Measurements from ENCODE around the gene RWDD2A. TPM values are rescaled to one million over a fixed set of nuclear protein-coding genes. Genes with fewer than 3 reads are reported as not detected.

The RWDD2A gene
- total and polyA plus RNA-seq, 9 of the 15 experiments (the other 6 are each of a cell fraction or from before 2014, with no cell fraction given) = 1.6 to 4.7 (median 2.1) TPM

DNA sequence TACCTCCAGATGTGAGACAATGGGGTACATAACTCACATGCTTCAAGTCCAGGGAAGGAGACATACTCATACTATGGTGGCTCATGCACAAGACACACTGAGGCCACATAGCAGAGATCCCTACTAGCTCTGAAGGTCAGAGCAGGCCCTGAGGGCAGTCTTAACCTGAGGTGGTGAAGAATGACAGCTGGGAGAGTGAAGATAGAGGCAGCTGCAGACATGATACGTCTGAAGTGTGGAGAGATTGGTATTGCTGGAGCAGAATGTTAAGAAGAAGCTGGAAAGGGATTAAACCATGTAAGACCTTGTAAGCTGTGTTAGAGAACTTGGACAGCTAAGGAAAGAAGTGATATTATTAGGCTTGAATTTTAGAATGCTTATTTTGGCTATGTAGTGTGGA lies 33.0 kb upstream of the RWDD2A start (continued):
- TF ChIP-seq, protein P1, sequence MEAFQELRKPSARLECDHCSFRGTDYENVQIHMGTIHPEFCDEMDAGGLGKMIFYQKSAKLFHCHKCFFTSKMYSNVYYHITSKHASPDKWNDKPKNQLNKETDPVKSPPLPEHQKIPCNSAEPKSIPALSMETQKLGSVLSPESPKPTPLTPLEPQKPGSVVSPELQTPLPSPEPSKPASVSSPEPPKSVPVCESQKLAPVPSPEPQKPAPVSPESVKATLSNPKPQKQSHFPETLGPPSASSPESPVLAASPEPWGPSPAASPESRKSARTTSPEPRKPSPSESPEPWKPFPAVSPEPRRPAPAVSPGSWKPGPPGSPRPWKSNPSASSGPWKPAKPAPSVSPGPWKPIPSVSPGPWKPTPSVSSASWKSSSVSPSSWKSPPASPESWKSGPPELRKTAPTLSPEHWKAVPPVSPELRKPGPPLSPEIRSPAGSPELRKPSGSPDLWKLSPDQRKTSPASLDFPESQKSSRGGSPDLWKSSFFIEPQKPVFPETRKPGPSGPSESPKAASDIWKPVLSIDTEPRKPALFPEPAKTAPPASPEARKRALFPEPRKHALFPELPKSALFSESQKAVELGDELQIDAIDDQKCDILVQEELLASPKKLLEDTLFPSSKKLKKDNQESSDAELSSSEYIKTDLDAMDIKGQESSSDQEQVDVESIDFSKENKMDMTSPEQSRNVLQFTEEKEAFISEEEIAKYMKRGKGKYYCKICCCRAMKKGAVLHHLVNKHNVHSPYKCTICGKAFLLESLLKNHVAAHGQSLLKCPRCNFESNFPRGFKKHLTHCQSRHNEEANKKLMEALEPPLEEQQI (IDR thresholded peaks at IDR 0.05) = peak; percentile 64; the same call in 1 of the 2 replicates
- TF ChIP-seq NFIC (IDR thresholded peaks at IDR 0.05) = peak; percentile 82
- peak in 1 of 2 experiments; percentile 58; a peak in 1 of 4 replicates for TF ChIP-seq ARNT (IDR thresholded peaks at IDR 0.05)
- no peak for TF ChIP-seq BRD9 (IDR thresholded peaks at IDR 0.05; ENCODE audit: low read depth, partially characterized antibody)
- no peak for TF ChIP-seq POLR2H (tag; IDR thresholded peaks at IDR 0.05; ENCODE audit: low read depth)
- TF ChIP-seq CREB1 (IDR thresholded peaks at IDR 0.05) = peak; percentile 45; the same call in 1 of the 2 replicates
- no peak for TF ChIP-seq CREB1 (CRISPR knock-in tag; IDR thresholded peaks at IDR 0.05)
- TF ChIP-seq SRF (CRISPR knock-in tag; IDR thresholded peaks at IDR 0.05) = no peak
- peak; percentile 93 for TF ChIP-seq CBFA2T2 (conservative IDR thresholded peaks at IDR 0.05)
- no peak for TF ChIP-seq GTF2E2 (tag; IDR thresholded peaks at IDR 0.05)
- peak; percentile 49; the same call in 1 of the 2 replicates for TF ChIP-seq EP300 (IDR thresholded peaks at IDR 0.05; ENCODE audit: low read length)
- TF ChIP-seq HMG20B (CRISPR knock-in tag; IDR thresholded peaks at IDR 0.05) = no peak
- TF ChIP-seq CBX3 (IDR thresholded peaks at IDR 0.05; ENCODE audit: borderline replicate concordance in 1 of 2, low read length in 2 of 2) = peak in 1 of 2 experiments; percentile 75; a peak in 1 of 3 replicates
- TF ChIP-seq DACH1 (IDR thresholded peaks at IDR 0.05; ENCODE audit: partially characterized antibody) = peak; percentile 43
- peak; percentile 94 for TF ChIP-seq ARID1B (IDR thresholded peaks at IDR 0.05)
- TF ChIP-seq, protein P2, sequence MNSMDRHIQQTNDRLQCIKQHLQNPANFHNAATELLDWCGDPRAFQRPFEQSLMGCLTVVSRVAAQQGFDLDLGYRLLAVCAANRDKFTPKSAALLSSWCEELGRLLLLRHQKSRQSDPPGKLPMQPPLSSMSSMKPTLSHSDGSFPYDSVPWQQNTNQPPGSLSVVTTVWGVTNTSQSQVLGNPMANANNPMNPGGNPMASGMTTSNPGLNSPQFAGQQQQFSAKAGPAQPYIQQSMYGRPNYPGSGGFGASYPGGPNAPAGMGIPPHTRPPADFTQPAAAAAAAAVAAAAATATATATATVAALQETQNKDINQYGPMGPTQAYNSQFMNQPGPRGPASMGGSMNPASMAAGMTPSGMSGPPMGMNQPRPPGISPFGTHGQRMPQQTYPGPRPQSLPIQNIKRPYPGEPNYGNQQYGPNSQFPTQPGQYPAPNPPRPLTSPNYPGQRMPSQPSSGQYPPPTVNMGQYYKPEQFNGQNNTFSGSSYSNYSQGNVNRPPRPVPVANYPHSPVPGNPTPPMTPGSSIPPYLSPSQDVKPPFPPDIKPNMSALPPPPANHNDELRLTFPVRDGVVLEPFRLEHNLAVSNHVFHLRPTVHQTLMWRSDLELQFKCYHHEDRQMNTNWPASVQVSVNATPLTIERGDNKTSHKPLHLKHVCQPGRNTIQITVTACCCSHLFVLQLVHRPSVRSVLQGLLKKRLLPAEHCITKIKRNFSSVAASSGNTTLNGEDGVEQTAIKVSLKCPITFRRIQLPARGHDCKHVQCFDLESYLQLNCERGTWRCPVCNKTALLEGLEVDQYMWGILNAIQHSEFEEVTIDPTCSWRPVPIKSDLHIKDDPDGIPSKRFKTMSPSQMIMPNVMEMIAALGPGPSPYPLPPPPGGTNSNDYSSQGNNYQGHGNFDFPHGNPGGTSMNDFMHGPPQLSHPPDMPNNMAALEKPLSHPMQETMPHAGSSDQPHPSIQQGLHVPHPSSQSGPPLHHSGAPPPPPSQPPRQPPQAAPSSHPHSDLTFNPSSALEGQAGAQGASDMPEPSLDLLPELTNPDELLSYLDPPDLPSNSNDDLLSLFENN (IDR thresholded peaks at IDR 0.05; ENCODE audit: low read depth in 2 of 2, low read length in 2 of 2) = peak in 1 of 2 experiments; percentile 63; a peak in 2 of 4 replicates
- TF ChIP-seq KDM1A (IDR thresholded peaks at IDR 0.05) = peak; percentile 47 to 67; a peak in 3 of 4 replicates
- TF ChIP-seq ESRRA (IDR thresholded peaks at IDR 0.05; ENCODE audit: borderline replicate concordance, low read depth) = 0 out of 2 replicates have a peak, but pooled peaks have one; percentile 39
- no peak for TF ChIP-seq EWSR1 (IDR thresholded peaks at IDR 0.05; ENCODE audit: borderline replicate concordance, low read depth, partially characterized antibody)
- TF ChIP-seq MEIS2 (IDR thresholded peaks at IDR 0.05; ENCODE audit: partially characterized antibody) = peak; percentile 93
- TF ChIP-seq BRCA1 (IDR thresholded peaks at IDR 0.05) = no peak
- TF ChIP-seq BRCA1 (CRISPR knock-in tag; IDR thresholded peaks at IDR 0.05) = no peak
- TF ChIP-seq ZEB2 (IDR thresholded peaks at IDR 0.05) = 0 out of 2 replicates have a peak, but pooled peaks have one; percentile 15
- TF ChIP-seq STAT5A (IDR thresholded peaks at IDR 0.05; ENCODE audit: borderline replicate concordance, low read length) = peak; percentile 83
- TF ChIP-seq TAF1 (IDR thresholded peaks at IDR 0.05; ENCODE audit: control insufficient read depth, extremely low read depth, insufficient read depth, low read length, severe bottlenecking) = peak; percentile 32

Measured in K562 (cell line).